Measurements from ENCODE around the gene RPL32. TPM values are rescaled to one million over a fixed set of nuclear protein-coding genes. Genes with fewer than 3 reads are reported as not detected.

Gene RPL32
- total RNA-seq, 1 donor from 2014 or later, result 1,964 TPM

Other genes starting within 250 kb of the RPL32 start
- 81.6 and 92.1 TPM in 2 replicates for gene RAF1, start 177.4 kb downstream of the RPL32 start, total RNA-seq (ENCODE audit: low replicate concordance)
- gene TMEM40, start 82.3 kb downstream of the RPL32 start, total RNA-seq (ENCODE audit: low replicate concordance), result 16.3 and 51.3 TPM in 2 replicates
- 5.5 and 11.1 TPM in 2 replicates for gene CAND2, start 44.9 kb downstream of the RPL32 start, total RNA-seq (ENCODE audit: low replicate concordance)
- gene IQSEC1, start 231.9 kb upstream of the RPL32 start, total RNA-seq (ENCODE audit: low replicate concordance), result 28.5 and 33.1 TPM in 2 replicates